ENCODE results near the gene KIF2B.
"Not testable (repeated sequence)": the region's sequence is repeated elsewhere in the genome, so short reads cannot be mapped to it uniquely, and the experiment has no call there.

The KIF2B gene, protein sequence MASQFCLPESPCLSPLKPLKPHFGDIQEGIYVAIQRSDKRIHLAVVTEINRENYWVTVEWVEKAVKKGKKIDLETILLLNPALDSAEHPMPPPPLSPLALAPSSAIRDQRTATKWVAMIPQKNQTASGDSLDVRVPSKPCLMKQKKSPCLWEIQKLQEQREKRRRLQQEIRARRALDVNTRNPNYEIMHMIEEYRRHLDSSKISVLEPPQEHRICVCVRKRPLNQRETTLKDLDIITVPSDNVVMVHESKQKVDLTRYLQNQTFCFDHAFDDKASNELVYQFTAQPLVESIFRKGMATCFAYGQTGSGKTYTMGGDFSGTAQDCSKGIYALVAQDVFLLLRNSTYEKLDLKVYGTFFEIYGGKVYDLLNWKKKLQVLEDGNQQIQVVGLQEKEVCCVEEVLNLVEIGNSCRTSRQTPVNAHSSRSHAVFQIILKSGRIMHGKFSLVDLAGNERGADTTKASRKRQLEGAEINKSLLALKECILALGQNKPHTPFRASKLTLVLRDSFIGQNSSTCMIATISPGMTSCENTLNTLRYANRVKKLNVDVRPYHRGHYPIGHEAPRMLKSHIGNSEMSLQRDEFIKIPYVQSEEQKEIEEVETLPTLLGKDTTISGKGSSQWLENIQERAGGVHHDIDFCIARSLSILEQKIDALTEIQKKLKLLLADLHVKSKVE

DNA sequence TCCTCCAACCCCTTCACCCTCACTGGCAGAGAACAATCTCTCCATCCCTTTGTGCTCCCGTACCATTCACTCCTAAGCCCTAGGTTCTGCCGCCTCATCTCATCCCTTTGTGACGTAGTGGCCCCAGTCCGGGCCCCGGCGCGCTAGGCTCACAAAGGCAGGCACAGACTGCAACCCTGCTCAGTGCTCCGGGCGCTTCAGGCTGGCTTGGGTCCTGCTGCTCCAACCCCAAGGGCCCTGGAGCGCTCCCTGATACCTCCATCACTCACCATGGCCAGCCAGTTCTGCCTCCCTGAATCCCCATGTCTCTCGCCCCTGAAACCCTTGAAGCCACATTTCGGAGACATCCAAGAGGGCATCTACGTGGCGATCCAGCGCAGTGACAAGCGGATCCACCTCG is at the start of gene KIF2B:
TSS of gene KIF2B (plus strand) at position 164 of the 400 bp plus-strand sequence. CDS start at position 271, 107 bp downstream.
- in situ Hi-C loops (cut with MboI; ENCODE audit: low sequenced_read_pairs), result no loop called here

DNA sequence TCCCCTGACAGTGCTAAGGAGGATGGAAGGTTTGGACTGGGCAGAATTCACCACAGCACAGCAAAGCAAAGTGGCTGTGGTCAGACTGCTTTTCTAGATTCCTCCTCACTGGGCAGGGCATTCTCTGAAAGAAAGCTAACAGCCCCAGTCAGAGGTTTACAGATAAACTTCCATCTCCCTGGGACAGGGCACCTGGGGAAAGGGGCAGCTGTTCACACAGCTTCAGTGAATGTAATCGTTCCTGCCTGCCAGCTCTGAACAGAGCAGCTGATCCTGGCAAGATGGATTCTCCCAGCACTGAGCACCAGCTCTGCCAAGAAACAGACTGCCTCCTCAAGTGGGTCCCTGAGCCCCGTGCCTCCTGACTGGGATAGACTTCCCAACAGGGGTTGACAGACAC is 42.4 kb upstream of the KIF2B start:
- in situ Hi-C loops (cut with MboI; ENCODE audit: low sequenced_read_pairs), result no loop called here

DNA sequence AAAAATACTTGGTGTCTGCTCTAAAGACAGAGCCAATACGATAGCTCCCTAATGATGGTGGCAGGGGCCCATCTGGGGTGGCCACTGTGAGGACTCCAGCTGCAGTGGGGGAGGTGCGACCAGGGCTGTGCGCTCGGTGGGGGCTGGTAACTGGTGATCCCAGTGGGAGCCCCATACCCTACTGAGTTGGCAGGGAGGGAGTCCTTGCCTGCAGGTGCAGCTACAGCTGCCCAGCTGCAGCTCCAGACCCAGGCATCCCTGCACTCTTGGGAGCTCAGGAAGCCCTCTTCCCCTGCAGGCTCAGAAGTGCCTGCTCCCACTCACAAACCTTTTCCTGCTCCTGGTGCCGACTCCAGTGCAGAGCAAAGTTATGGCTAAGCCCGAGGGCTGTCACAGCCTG is 31.2 kb upstream of the KIF2B start:
- in situ Hi-C loops (cut with MboI; ENCODE audit: low sequenced_read_pairs), result no loop called here

DNA sequence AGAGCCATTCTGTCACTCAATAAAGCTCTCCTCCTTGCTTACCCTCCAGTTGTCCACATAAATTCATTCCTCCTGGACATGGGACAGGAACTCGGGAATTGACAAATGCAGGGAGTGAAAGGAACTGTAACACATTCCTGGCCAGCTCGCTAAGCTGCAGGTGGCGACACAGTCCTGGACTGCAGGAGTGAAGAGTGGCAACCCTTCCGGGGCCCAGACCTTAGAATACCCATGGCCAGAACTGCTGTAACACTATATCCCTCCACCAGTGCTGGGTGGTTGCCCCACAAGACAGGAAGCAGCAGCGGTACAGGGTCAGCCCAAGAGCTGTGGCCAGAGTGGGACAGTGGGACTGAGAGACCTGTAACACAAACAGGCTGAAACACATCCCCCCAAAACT is 30.3 kb upstream of the KIF2B start:
- in situ Hi-C loops (cut with MboI; ENCODE audit: low sequenced_read_pairs), result no loop called here

DNA sequence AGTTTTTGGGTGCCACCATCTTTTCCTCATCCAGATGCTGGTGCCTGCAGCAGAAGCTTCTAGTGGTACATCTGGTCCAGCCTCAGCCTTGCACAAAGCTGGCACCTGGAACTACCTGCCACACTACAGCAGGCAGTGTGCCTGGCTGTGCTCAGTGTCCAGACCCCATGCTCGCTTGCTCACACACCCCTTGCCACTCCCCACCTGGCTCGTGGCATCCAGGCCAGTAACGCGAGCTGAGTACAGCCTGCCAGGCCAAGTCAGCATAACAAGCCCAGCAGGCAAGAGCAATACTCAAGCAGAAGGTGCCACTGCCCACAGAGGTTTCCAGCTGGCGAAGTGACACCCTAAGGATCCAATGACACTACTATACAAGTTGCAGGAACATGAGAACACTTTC is 29.7 kb upstream of the KIF2B start:
- in situ Hi-C loops (cut with MboI; ENCODE audit: low sequenced_read_pairs), result no loop called here

DNA sequence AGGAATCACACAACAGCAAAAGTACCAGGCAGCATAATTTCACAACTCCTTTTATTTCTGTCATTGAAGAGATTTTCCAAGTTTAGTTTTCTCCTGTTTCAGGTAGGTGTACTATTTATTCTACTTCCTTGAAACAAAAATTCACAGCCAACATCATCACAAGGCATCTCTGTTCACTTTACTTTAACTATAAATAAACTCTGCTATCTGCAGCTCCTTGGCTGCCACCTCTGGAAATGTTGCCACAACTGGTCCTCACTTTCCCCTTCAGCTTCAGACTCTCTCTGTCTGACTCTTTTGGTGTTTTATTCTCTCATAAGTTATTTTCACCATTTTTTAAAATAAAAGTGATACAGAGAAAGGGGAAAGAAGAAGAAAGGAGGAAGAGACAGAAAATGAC is 27.9 kb upstream of the KIF2B start:
- in situ Hi-C loops (cut with MboI; ENCODE audit: low sequenced_read_pairs), result no loop called here

DNA sequence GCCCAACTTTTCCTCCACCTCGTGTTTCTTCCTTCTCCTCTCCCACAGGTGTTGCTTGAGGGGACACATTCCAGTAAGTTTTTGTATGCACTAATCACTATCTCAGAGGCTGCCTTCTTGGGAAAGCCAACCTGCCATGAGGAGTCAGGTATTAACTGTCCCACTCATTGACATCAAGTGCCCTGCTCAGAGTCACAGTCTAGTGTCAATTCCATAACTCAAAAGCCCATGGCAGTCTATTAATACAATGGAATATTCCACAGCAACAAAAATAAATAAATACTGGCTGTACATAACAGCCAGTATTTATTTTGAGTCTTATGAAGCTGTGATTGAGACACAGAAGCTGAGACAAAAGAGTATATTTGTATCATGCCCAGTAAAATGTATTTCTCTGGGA is 26.1 kb upstream of the KIF2B start:
- in situ Hi-C loops (cut with MboI; ENCODE audit: low sequenced_read_pairs), result no loop called here

DNA sequence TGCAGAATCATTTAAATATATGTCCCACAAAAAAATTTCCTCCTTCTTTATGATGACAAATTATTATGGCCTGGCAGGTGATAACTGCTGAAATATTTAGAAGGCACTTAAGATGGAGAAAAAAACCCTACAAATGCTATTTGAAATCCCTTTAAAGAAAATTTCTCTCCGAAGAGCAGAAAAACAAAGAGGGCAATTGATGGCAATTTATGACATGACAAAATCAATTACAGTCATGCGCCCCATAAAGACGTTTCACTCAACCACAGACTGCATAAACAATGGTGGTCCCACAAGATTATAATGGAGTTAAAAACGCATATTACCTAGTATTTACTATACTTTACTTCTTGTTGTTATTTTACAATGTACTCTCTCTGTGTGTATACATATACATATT is 25.2 kb upstream of the KIF2B start:
- in situ Hi-C loops (cut with MboI; ENCODE audit: low sequenced_read_pairs), result no loop called here

DNA sequence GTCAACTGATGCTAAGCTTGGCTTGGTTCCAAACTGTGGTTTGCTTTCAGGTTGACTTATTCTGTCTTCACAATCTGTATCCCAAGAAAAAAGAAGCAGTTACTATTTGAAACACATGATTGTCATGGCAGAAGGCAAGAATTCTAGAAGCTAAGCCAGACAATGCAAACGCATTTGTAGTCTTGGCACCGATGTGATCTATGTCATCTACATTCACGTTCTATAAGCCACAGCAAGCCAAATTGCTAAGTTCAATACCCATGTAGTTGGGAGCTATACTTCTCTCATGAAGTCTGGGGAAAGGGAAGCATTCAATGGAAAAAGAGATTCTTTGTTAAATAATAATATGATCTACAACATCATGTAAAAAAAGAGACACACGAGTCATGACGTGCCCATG is 18.3 kb upstream of the KIF2B start:
- in situ Hi-C loops (cut with MboI; ENCODE audit: low sequenced_read_pairs), result no loop called here

DNA sequence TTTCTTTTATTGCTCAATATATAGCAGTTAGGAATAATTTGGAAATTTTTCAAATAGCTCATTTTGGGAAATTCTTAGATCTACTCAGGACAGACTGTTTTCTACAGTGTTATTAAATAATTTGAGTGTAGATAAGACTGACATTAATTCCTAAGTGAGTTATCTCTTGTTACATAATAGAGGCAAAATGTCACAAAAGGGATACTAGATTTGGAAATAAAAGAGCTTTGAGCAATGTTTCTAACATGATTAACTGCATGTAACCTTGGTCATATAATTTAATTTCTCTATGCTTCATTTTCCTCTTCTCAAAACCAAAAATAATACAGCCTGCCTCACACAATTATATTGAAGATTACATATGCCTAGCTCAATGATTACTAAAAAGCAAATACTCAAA is 16.3 kb upstream of the KIF2B start:
- in situ Hi-C loops (cut with MboI; ENCODE audit: low sequenced_read_pairs), result no loop called here

DNA sequence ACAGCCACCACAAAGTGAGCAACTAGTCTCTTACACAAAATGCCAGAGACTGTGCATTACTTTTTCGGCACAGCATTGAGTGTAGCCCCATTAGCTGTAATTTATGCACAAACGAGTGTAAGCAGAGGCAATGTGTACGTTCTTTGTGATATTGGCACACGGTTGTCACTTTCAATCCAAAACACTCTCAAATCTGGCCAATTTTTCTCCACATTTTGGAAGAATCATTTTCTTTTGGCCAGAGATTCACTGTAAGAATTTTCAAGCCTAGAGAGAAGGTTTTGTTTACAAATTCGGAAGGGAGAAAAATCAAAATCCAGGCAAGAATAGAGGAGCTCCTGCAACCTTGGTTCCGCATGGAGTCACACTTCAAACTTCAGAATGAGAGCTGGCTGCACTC is 15.4 kb upstream of the KIF2B start:
- in situ Hi-C loops (cut with MboI; ENCODE audit: low sequenced_read_pairs), result no loop called here

DNA sequence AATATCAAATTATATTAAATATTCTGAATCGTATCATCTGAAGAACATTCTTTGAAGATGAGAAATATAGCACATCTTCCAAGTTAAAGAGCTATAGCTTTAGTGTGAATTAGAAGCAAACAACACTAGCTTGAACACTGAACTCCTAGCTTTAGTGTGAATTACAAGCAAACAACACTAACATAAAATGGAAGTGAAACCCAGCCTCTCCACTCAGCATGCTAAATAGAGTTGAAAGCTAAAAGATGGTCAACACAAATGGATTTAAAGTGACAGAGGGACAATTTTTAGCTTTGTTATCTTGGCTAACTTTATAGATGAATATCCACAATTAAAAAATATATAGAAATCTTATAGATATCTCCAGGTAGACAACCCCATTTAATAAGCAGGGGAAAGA is 4.5 kb upstream of the KIF2B start:
- in situ Hi-C loops (cut with MboI; ENCODE audit: low sequenced_read_pairs), result no loop called here

DNA sequence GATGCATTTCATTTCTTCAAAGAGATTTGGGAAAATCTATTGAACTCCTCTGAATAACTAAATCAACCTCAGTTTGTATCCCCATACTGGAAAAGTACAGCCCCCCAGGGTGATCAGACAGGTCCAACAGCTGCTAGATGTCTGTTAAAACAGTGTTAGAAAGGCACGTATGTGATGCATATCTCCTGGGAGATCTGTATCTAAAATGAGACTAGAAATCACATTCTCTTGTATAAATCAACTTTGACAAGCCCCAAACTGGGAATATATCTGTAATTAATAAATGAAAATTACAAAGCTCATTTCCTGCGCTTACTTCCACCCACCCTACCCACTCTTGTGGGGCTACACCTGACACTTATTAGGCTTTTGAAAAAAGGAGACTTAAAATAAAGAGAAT is 3.8 kb upstream of the KIF2B start:
- in situ Hi-C loops (cut with MboI; ENCODE audit: low sequenced_read_pairs), result no loop called here

DNA sequence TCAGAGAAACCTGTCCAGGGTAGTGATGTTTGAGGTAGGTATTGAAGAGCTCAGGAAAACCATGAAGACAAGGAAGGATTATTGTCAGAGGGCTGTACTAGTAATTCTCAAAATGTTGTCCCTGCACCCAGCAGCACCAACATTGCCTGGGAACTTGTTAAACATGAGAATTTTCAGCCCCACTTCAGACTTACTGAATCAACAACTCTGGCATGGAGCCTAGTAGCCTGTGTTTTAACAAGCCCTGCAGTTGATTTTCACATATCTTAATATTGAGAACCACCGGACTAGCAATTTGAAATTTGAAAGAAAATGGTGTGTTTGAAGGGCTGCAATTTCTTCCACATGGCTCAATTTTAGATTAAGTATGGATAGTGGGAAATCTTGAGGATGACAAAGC is 2.8 kb upstream of the KIF2B start:
- in situ Hi-C loops (cut with MboI; ENCODE audit: low sequenced_read_pairs), result no loop called here

DNA sequence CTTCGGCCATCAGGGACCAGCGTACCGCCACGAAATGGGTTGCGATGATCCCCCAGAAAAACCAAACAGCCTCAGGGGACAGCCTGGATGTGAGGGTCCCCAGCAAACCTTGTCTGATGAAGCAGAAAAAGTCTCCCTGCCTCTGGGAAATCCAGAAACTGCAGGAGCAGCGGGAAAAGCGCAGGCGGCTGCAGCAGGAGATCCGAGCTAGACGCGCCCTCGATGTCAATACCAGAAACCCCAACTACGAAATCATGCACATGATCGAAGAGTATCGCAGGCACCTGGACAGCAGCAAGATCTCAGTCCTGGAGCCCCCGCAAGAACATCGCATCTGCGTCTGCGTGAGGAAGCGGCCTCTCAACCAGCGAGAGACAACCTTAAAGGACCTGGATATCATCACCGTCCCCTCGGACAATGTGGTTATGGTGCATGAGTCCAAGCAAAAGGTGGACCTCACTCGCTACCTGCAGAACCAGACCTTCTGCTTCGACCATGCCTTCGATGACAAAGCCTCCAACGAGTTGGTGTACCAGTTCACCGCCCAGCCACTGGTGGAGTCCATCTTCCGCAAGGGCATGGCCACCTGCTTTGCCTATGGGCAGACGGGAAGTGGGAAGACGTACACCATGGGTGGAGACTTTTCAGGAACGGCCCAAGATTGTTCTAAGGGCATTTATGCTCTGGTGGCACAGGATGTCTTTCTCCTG is 769 bp downstream of the KIF2B start:
- in situ Hi-C loops (cut with MboI; ENCODE audit: low sequenced_read_pairs), result no loop called here

DNA sequence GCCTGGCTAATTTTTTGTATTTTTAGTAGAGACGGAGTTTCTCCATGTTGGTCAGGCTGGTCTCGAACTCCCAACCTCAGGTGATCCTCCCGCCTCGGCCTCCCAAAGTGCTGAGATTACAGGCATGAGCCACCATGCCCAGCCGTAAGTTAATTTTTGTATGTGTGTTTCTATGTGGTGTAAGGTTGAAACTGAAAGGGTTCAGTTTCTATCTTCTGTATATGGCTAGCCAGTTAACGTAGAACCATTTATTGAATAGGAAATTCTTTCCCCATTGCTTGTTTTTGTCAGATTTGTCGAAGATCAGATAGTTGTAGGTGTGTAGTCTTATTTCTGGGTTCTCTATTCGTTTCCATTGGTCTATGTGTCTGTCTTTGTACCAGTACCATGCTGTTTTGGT is 12.0 kb downstream of the KIF2B start:
- in situ Hi-C loops (cut with MboI; ENCODE audit: low sequenced_read_pairs), result not testable (repeated sequence)

DNA sequence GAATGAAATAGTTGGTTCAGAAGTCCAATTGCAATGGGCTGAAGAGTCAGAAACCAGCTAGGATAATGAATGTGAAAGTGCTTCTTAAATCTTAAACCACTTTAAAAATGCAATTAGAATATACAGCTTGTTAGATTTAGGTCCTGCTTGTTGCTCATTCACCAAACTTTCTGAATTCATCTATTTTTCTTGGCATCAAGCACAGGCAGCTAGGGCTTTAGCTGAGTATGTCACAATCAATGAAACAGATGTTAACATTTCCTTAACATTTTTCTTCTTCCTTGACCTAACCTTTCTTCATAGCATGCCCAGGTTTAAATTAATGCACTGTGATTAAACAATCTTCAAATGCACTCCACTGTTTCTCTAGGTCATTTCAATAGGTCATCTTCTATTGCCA is 14.4 kb downstream of the KIF2B start:
- in situ Hi-C loops (cut with MboI; ENCODE audit: low sequenced_read_pairs), result no loop called here

DNA sequence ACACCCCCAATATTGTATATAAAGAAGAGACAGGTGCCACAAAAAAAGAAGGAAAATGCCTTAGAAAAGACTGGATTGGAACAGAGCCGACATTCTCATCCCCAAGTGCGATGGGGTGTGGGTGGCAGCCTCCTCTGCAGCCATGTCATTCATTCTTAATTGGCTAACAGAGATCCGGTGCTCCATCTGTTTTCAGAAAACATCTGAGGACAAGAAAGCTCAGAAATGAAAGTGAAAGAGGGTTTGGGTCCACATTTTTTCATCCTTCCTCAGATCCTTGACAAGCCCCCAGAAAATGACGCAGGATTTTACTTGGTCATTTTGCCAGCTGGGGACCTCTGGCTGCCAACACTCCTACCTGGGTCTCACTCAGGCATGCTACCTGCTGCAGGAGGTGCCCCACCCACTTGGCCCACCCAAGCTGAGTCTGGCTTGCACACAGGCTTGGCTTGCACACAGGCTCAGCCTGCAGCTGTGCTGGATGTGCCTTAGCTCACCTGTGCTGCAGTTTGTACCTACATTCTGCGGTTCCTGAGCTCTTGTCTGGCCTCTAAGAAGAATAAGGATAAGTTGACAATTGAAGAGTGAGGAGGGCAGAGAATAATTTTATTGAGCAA is 21.9 kb downstream of the KIF2B start:
- in situ Hi-C loops (cut with MboI; ENCODE audit: low sequenced_read_pairs), result no loop called here

DNA sequence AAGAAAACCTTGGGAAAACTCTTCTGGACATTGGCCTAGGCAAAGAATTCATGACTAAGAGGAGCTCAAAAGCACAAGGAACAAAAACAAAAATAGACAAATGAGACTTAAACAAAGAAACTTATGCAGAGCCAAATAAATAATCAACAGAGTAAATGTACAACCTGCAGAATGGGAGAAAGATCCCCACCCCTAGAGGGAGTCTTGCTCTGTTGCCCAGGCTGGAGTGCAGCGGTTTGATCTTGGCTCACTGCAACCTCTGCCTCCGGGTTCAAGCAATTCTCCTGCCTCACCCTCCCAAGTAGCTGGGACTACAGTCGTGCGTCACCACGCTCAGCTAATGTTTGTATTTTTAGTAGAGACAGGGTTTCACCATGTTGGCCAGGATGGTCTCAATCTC is 48.4 kb downstream of the KIF2B start:
- in situ Hi-C loops (cut with MboI; ENCODE audit: low sequenced_read_pairs), result not testable (repeated sequence)

Data from HL-60/S4 treated with phorbol 12-myristate 13-acetate at 8.2 ng/mL for 4 days and 3 days (cell line).